ENCODE data around the gene S100A5.

S100A5 gene

GRCh38 chr1:153553830-153554541 lies 13.3 kb upstream of the S100A5 start:
- CTCF ChIA-PET, result interaction anchor here (1.1 to 1.3 kb wide), 2 partner anchors 14 to 43 kb away, joined by 3 read pairs; no protein-coding TSS in a partner anchor

GRCh38 chr1:153553096-153553495 lies 12.4 kb upstream of the S100A5 start:
- no peak for DNase-seq (ENCODE audit: extremely low spot score)
- ChIA-PET POLR2A (interaction anchor here (1.1 to 2.0 kb wide), 2 partner anchors 13 to 81 kb away, joined by 4 to 5 read pairs; partner anchors contain the start of genes CHTOP and S100A2), CTCF (interaction anchor here (1.1 to 1.3 kb wide), 2 partner anchors 43 kb away, joined by 3 read pairs; no protein-coding TSS in a partner anchor)
- TF ChIP-seq PKNOX1 (IDR thresholded peaks at IDR 0.05), result no peak

More at GRCh38 chr1:153553830-153554541, 13.3 kb upstream of the S100A5 start:
- POLR2A ChIA-PET, result interaction anchor here (2.0 kb wide), 1 partner anchor 12 kb away, joined by 5 read pairs; the partner anchor contains the start of gene S100A2
- no peak for TF ChIP-seq FOXK2 (IDR thresholded peaks at IDR 0.05)
- no peak for TF ChIP-seq FOXM1 (IDR thresholded peaks at IDR 0.05; ENCODE audit: borderline replicate concordance)
- no peak for TF ChIP-seq ARNT (IDR thresholded peaks at IDR 0.05)
- DNase-seq (ENCODE audit: extremely low spot score), result no peak

GRCh38 chr1:153552335-153552734 lies 11.6 kb upstream of the S100A5 start:
- ChIA-PET POLR2A (interaction anchor here (0.7 to 1.1 kb wide), 3 partner anchors 9 to 82 kb away, joined by 3 to 4 read pairs (median 4); partner anchors contain the start of gene CHTOP), CTCF (interaction anchor here (1.1 kb wide), 1 partner anchor 42 kb away, joined by 3 read pairs; no protein-coding TSS in a partner anchor)
- DNase-seq (ENCODE audit: extremely low spot score), result no peak
- no peak for TF ChIP-seq PKNOX1 (IDR thresholded peaks at IDR 0.05)

GRCh38 chr1:153550827-153551500 lies 10.2 kb upstream of the S100A5 start:
- ChIA-PET POLR2A (interaction anchor here (0.9 to 1.9 kb wide), 3 partner anchors 11 to 83 kb away, joined by 3 to 5 read pairs (median 5); partner anchors contain the start of genes CHTOP and S100A2), CTCF (interaction anchor here (1.2 to 2.0 kb wide), 2 partner anchors 17 to 18 kb away, joined by 3 to 11 read pairs; no protein-coding TSS in a partner anchor)
- DNase-seq (ENCODE audit: extremely low spot score), result no peak
- TF ChIP-seq SP1 (IDR thresholded peaks at IDR 0.05) (no peak), TARDBP (IDR thresholded peaks at IDR 0.05) (no peak), ZNF384 (IDR thresholded peaks at IDR 0.05) (no peak), PKNOX1 (IDR thresholded peaks at IDR 0.05) (no peak)

- CTCF ChIA-PET, result interaction anchor here (0.9 to 2.0 kb wide), 3 partner anchors 17 to 18 kb away, joined by 3 to 11 read pairs (median 3); no protein-coding TSS in a partner anchor
- no peak for DNase-seq (ENCODE audit: extremely low spot score)
- POLR2A ChIA-PET, result interaction anchor here (0.9 to 1.9 kb wide), 3 partner anchors 12 to 84 kb away, joined by 3 to 5 read pairs (median 5); partner anchors contain the start of genes CHTOP and S100A2
- TF ChIP-seq BHLHE40 (IDR thresholded peaks at IDR 0.05; ENCODE audit: borderline replicate concordance), result no peak
- TF ChIP-seq SP1 (IDR thresholded peaks at IDR 0.05), result no peak
- TF ChIP-seq HDGF (IDR thresholded peaks at IDR 0.05; ENCODE audit: borderline replicate concordance), result no peak
- no peak for TF ChIP-seq PKNOX1 (IDR thresholded peaks at IDR 0.05)
- no peak for TF ChIP-seq LEF1 (IDR thresholded peaks at IDR 0.05; ENCODE audit: borderline replicate concordance)
- TF ChIP-seq CTBP1 (IDR thresholded peaks at IDR 0.05; ENCODE audit: borderline replicate concordance), result no peak
- TF ChIP-seq SUZ12 (IDR thresholded peaks at IDR 0.05), result no peak
- TF ChIP-seq FOXK2 (IDR thresholded peaks at IDR 0.05), result no peak
- no peak for TF ChIP-seq L3MBTL2 (conservative IDR thresholded peaks at IDR 0.05)
- TF ChIP-seq ARNT (IDR thresholded peaks at IDR 0.05), result no peak
- TF ChIP-seq TARDBP (IDR thresholded peaks at IDR 0.05), result no peak
- no peak for TF ChIP-seq NFRKB (IDR thresholded peaks at IDR 0.05)
- no peak for TF ChIP-seq ZNF384 (IDR thresholded peaks at IDR 0.05)
Measured at GRCh38 chr1:153550398-153550758, 9.6 kb upstream of the S100A5 start.

- CTCF ChIA-PET, result interaction anchor here (0.9 to 2.0 kb wide), 3 partner anchors 16 to 18 kb away, joined by 3 to 11 read pairs (median 3); no protein-coding TSS in a partner anchor
- POLR2A ChIA-PET, result interaction anchor here (1.8 to 1.9 kb wide), 2 partner anchors 16 to 84 kb away, joined by 5 read pairs; partner anchors contain the start of genes CHTOP and S100A2
Measured at GRCh38 chr1:153549741-153550397, 9.1 kb upstream of the S100A5 start.

More at GRCh38 chr1:153549741-153550397, 9.1 kb upstream of the S100A5 start:
- TF ChIP-seq FOXM1 (IDR thresholded peaks at IDR 0.05; ENCODE audit: borderline replicate concordance) (no peak), CTBP1 (IDR thresholded peaks at IDR 0.05; ENCODE audit: borderline replicate concordance) (no peak), ZNF384 (IDR thresholded peaks at IDR 0.05) (no peak), LEF1 (IDR thresholded peaks at IDR 0.05; ENCODE audit: borderline replicate concordance) (no peak), BHLHE40 (IDR thresholded peaks at IDR 0.05; ENCODE audit: borderline replicate concordance) (no peak)
- DNase-seq (ENCODE audit: extremely low spot score), result no peak

Data from HEK293T (cell line).